Right atrium auricular region (tissue), 2 donors: ENCODE measurements around the gene ADAM30. TPM values are rescaled to one million over a fixed set of nuclear protein-coding genes. Genes with fewer than 3 reads are reported as not detected.

Experiments
- DNase-seq: peaks from one replicate; pipeline ENCODE4 v3.0.0-alpha.2; 2019; ENCODE audit warnings: low spot score
- H3K27ac ChIP-seq, 2 donors: fragments of 200-600 bp; sonication (generic); 1 replicate in 1 of 2; 2 replicates in 1 of 2; pipeline ENCODE4 v1.5.1; 2016 to 2019
- H3K27me3 ChIP-seq, 2 donors: fragments of 200-600 bp; sonication (generic); one replicate each; pipeline versions ENCODE4 v1.5.1 to v1.6.0; 2017 to 2019
- H3K36me3 ChIP-seq: fragments of 200-600 bp; sonication (generic); one replicate; pipeline ENCODE4 v1.5.1; 2016
- H3K4me1 ChIP-seq, 2 donors: fragments of 200-600 bp; sonication (generic); one replicate each; pipeline versions ENCODE4 v1.5.1 to v1.6.0; 2017 to 2019
- H3K4me3 ChIP-seq, 2 donors: fragments of 200-600 bp; sonication (generic); 1 replicate in 1 of 2; 2 replicates in 1 of 2; pipeline ENCODE4 v1.5.1; 2017 to 2019; ENCODE audit warnings: mild to moderate bottlenecking in 1 of 2, moderate library complexity in 1 of 2
- H3K9me3 ChIP-seq, 2 donors: fragments of 200-600 bp; sonication (generic); one replicate each; pipeline ENCODE4 v1.5.1; 2019
- total RNA-seq, 2 donors: library from RNA; depleted of rRNA; stranded (reverse); fragments of >200 nt; gene quantifications; one replicate each; pipeline ENCODE4 v1.1.0, GENCODE V29; 2016
- TF ChIP-seq, protein P1 (sequence below), 2 donors: fragments of 200-600 bp; sonication (generic); IDR thresholded peaks; one replicate each; pipeline ENCODE4 v1.5.1; 2019; ENCODE audit warnings: antibody characterized with exemption in 2 of 2

The ADAM30 gene
- total RNA-seq, 2 donors from 2014 or later: not detected

DNA sequence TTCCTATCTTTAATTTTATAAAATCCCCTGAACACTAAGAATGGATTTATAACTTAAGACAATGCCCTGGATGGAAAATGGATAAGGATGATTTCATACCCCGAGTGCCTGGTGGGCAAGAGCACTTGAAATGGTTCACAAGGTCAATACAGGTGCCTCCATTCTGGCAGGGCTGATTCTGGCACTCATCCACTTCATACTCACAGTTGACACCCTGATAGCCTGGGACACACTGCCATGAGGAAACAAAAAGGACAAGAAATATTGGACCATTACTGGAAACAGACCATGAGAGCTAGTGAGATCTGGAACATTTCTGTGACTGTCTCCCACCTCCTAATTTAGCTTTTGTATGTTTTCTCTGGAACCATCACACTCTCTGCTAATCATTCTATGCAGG is 39.1 kb upstream of the ADAM30 start:
- TF ChIP-seq, protein P1, sequence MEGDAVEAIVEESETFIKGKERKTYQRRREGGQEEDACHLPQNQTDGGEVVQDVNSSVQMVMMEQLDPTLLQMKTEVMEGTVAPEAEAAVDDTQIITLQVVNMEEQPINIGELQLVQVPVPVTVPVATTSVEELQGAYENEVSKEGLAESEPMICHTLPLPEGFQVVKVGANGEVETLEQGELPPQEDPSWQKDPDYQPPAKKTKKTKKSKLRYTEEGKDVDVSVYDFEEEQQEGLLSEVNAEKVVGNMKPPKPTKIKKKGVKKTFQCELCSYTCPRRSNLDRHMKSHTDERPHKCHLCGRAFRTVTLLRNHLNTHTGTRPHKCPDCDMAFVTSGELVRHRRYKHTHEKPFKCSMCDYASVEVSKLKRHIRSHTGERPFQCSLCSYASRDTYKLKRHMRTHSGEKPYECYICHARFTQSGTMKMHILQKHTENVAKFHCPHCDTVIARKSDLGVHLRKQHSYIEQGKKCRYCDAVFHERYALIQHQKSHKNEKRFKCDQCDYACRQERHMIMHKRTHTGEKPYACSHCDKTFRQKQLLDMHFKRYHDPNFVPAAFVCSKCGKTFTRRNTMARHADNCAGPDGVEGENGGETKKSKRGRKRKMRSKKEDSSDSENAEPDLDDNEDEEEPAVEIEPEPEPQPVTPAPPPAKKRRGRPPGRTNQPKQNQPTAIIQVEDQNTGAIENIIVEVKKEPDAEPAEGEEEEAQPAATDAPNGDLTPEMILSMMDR (IDR thresholded peaks at IDR 0.05): no peak
- no peak for DNase-seq
- H3K27me3 ChIP-seq: no peaks in the 10 kb centered on the region
- no peaks in the 10 kb centered on the region for H3K4me1 ChIP-seq
- H3K4me3 ChIP-seq: no peak overlapping the region
- H3K9me3 ChIP-seq: peaks cover 0 to 7% of the 10 kb centered on the region in 2 donors
- H3K36me3 ChIP-seq: peaks cover 67% of the 10 kb centered on the region
- no peak overlapping the region for H3K27ac ChIP-seq

DNA sequence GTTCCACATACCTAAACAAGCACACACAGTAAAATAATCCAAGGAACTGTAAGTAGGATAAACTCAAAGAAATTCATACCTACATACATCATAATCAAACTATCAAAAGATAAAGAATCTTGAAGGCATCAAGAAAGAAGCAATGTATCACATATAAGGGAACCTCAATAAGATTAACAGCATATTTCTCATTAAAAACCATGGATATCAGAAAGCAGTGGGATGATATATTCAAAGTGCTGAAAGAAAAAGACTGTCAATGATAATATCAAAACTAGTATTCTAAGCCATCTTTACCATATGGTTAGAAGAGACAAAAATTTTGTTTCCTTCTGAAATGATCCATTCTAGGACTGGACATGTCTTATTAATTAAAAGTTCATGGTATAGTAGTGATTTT is 37.1 kb upstream of the ADAM30 start:
- Histone ChIP-seq H3K27me3 (no peaks in the 10 kb centered on the region), H3K27ac (no peak overlapping the region), H3K4me3 (no peak overlapping the region), H3K4me1 (no peaks in the 10 kb centered on the region), H3K9me3 (peaks cover 0 to 7% of the 10 kb centered on the region in 2 donors), H3K36me3 (peaks cover 62% of the 10 kb centered on the region)
- TF ChIP-seq, protein P1 (IDR thresholded peaks at IDR 0.05): no peak
- DNase-seq: no peak

DNA sequence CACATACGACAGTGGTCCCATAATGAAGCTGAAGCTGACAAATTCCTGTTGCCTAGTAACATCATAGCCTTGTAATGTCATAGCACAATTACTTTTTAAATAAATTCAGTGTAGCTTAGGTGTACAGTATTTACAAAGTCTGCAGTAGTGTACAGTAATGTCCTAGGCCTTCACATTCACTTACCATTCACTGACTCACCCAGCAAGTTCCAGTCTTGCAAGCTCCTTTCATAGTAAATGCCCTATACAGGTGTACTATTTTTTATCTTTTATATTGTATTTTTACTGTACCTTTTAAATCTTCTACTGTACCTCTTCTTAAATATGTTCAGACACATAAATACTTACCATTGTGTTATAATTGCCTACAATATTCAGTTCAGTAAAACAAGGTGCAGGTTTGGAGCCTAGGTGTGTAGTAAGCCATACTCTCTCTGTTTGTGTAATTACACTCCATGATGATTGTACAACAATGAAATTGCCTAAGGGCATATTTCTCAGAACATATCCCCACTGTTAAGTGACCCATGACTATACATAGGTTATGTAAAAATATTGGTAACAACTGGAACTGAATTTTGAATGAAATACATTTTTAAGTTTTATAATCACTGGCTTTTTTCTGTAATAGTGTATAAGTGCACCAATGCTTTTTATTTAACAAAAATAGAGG is 33.5 kb upstream of the ADAM30 start:
- H3K27me3 ChIP-seq: no peaks in the 10 kb centered on the region
- H3K4me1 ChIP-seq: no peaks in the 10 kb centered on the region
- H3K36me3 ChIP-seq: peaks cover 61% of the 10 kb centered on the region
- H3K4me3 ChIP-seq: no peak overlapping the region
- DNase-seq: no peak
- TF ChIP-seq, protein P1 (IDR thresholded peaks at IDR 0.05): no peak
- peaks cover 0 to 7% of the 10 kb centered on the region in 2 donors for H3K9me3 ChIP-seq
- no peak overlapping the region for H3K27ac ChIP-seq

DNA sequence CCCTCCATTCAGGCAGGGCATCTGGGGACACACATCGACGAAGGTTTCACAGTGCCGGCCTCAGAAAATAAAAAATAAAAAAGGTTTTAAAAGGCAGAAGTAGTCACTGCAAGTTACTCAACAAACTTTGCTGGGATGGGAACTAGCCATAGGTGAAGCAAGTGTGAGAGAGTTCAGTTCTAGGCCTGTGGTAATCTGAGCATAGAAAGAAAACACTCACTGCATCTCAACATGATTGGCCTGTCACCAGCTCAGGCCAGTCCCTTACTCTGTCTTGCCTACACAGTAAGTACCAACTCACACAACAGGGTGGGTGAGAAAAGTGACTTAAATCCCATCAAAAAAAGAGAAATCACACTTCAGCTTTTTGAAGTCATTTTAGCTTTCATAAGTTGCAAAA is 30.2 kb upstream of the ADAM30 start:
- TF ChIP-seq, protein P1 (IDR thresholded peaks at IDR 0.05): no peak
- no peak for DNase-seq
- no peaks in the 10 kb centered on the region for H3K27me3 ChIP-seq
- no peaks in the 10 kb centered on the region for H3K9me3 ChIP-seq
- no peaks in the 10 kb centered on the region for H3K4me1 ChIP-seq
- no peak overlapping the region for H3K27ac ChIP-seq
- H3K4me3 ChIP-seq: no peak overlapping the region
- H3K36me3 ChIP-seq: peaks cover 81% of the 10 kb centered on the region

DNA sequence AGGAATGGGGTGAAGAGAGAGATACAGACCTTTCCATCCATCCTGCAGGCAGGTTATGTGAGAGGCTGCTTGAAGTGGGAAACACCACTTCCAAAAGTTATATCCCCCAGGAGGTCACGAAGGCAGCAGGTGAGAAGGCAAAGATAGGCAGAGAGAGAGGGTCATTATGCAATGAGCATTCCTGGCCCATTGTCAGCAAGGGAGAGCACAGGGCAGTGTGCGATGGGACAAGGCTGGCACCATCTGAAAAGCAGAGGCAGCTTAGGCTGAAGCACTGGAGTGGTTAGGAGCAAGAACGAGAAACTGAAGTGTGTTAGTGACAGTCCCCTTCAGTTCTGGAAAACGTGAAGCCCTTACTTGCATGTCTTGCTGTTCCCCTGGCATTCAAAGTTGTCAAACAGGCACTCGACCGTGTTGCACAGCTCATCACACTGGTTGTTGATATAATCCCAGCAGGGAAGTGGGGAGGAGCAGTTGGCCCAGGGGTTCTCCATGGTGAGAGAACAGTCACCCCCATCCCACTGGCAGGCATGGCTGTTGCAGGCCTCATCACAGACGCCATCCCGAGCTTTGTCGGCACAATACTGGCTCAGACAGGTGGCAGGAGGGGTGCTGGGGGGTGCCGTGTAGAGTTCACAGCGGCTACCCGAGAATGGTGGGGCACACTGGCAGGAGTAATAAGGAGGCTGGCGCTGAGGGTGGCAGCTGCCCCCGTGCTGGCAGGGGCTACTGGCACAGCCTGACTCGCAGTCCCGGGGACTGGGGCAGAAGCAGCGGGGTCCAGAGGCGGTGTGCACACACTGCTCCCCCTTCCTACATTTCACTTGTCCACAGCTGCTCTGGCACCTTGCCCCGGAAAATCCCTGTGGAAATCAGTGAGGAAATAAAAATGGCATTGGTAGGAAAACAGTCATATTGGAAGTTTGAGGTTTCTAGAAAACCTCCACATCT is 28.9 kb upstream of the ADAM30 start:
- no peak for DNase-seq

More for the DNA sequence above, 28.9 kb upstream of the ADAM30 start:
- H3K27me3 ChIP-seq: no peaks in the 10 kb centered on the region
- H3K36me3 ChIP-seq: peaks cover 94% of the 10 kb centered on the region
- H3K4me1 ChIP-seq: no peaks in the 10 kb centered on the region
- no peak overlapping the region for H3K27ac ChIP-seq
- H3K9me3 ChIP-seq: no peaks in the 10 kb centered on the region
- H3K4me3 ChIP-seq: no peak overlapping the region
- TF ChIP-seq, protein P1 (IDR thresholded peaks at IDR 0.05): no peak
